ENCODE results near the gene MSX2.

Gene MSX2

GRCh38 chr5:174777111-174777510, 52.7 kb downstream of the MSX2 start:
- no peak for DNase-seq (ENCODE audit: low read depth)

- DNase-seq (ENCODE audit: low read depth): no peak
Measured at GRCh38 chr5:174777583-174777982, 53.2 kb downstream of the MSX2 start.

Measured in stimulated activated CD8-positive, alpha-beta memory T cell treated with anti-CD3 and anti-CD28 coated beads, Interleukin-7, amount 100 ng/mL, for 24 hours (primary cell).